HAP-1 (cell line): Measurements from ENCODE around the gene TMC1.

Experiments
- DNase-seq, 2 experiments: peaks; one replicate each; pipeline ENCODE4 v3.0.0-alpha.2; 2016 to 2020; ENCODE audit warnings: low spot score in 2 of 2
- H3K27me3 ChIP-seq: fragments of 250-450 bp; sonication (Bioruptor Pico); 2 replicates; pipeline ENCODE4 v1.5.1; 2020; ENCODE audit warnings: low read depth, mild to moderate bottlenecking, moderate library complexity
- H3K36me3 ChIP-seq: fragments of 250-450 bp; sonication (Bioruptor Pico); replicated peaks from 2 replicates; pipeline ENCODE4 v1.5.1; 2020; ENCODE audit warnings: mild to moderate bottlenecking
- H3K4me1 ChIP-seq: fragments of 250-450 bp; sonication (Bioruptor Pico); 2 replicates; pipeline ENCODE4 v1.5.1; 2020; ENCODE audit warnings: mild to moderate bottlenecking
- H3K4me3 ChIP-seq: fragments of 250-450 bp; sonication (Bioruptor Pico); 2 replicates; pipeline ENCODE4 v1.5.1; 2020; ENCODE audit warnings: mild to moderate bottlenecking, moderate library complexity
- H3K9me3 ChIP-seq: fragments of 250-450 bp; sonication (Bioruptor Pico); 2 replicates; pipeline ENCODE4 v1.5.1; 2020; ENCODE audit warnings: mild to moderate bottlenecking, moderate library complexity
- in situ Hi-C: fragments of 300-500 bp; cut with MboI; formaldehyde crosslinking; loops from 3 replicates; pipeline ENCODE4 v1.14.3; 2020; ENCODE audit warnings: low sequenced_read_pairs, inconsistent platforms, mixed read lengths

The TMC1 gene

DNA sequence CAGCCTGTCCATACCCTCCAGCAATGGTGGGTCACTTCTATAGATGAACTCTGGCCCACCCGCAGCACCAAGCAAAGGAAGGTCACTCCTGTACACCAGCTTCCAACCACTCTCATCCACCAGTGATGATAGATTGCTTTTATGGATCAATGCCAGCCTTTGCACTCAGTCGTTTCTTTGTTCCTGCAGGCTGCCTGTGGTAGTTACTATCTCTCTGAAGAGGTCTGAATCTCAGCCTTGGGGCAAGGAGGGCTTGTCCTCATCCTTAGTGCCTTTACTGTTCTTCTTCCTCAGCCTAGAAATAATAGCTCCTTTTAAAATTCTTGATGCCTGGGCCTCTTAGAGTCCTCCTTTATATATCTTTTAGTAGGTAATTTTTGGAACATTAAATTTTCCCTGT lies 100.8 kb downstream of the TMC1 start:
- H3K9me3 ChIP-seq: no peaks in the 10 kb centered on the region; the same call in 1 of the 2 replicates
- no peaks in the 10 kb centered on the region for H3K27me3 ChIP-seq
- no peak for DNase-seq
- H3K4me3 ChIP-seq: no peak overlapping the region
- in situ Hi-C loops: no loop called here
- 0 out of 2 replicates have a peak, but pooled peaks cover 4% of the 10 kb centered on the region for H3K36me3 ChIP-seq
- H3K4me1 ChIP-seq: peaks cover 20% of the 10 kb centered on the region

DNA sequence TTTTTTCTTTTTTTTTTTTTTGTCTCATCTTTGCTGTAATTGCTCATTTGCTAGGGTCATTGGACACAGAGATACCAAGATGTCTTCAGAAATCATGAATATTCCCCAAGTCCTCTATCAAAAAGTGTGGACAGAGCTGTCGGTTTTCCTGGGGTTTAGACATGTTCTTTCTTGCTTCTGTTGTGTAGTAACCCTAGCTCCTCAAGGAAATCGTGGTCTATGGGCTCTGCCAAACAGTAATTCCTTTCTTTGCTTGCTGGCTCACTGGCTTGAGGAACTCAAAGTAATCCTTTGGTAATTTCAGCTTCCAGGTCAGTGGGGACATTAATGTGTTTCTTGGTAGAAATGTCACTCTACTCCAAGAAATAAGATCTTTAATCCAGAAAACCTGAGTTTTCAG lies 101.7 kb downstream of the TMC1 start:
- 0 out of 2 replicates have a peak, but pooled peaks cover 4% of the 10 kb centered on the region for H3K36me3 ChIP-seq
- H3K9me3 ChIP-seq: no peaks in the 10 kb centered on the region; the same call in 1 of the 2 replicates
- H3K4me1 ChIP-seq: peaks cover 20% of the 10 kb centered on the region
- H3K27me3 ChIP-seq: no peaks in the 10 kb centered on the region
- no peak overlapping the region for H3K4me3 ChIP-seq
- in situ Hi-C loops: no loop called here
- no peak for DNase-seq

DNA sequence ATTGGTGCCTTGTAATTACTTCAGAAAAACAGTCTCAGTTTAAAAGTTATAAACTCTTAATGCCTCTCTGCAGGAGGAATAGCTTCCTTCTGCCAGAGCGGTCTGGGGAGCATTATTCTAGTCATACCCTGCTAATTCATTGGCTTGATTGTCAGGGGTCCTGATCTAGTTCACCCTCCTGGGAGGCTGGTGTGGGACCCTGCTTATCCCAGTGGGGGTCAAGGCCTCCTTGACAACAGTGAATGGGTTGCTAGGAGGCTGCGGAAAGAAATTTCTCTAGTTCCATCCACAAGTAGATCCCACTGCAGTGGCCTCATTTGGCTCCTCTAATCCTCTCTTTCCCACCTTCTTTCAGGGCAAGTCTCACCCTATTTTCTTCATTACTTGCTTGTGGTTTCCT lies 105.7 kb downstream of the TMC1 start:
- H3K27me3 ChIP-seq: no peaks in the 10 kb centered on the region
- H3K4me1 ChIP-seq: 0 out of 2 replicates have a peak, but pooled peaks cover 2% of the 10 kb centered on the region
- in situ Hi-C loops: no loop called here
- H3K9me3 ChIP-seq: no peaks in the 10 kb centered on the region; the same call in 1 of the 2 replicates
- 0 out of 2 replicates have a peak, but pooled peaks cover 3% of the 10 kb centered on the region for H3K36me3 ChIP-seq
- no peak overlapping the region for H3K4me3 ChIP-seq
- no peak for DNase-seq

- Histone ChIP-seq H3K36me3 (no peaks in the 10 kb centered on the region), H3K27me3 (no peaks in the 10 kb centered on the region), H3K4me1 (no peaks in the 10 kb centered on the region), H3K9me3 (no peaks in the 10 kb centered on the region), H3K4me3 (no peak overlapping the region)
- in situ Hi-C loops: no loop called here
- no peak for DNase-seq
These were observed 106.6 kb downstream of the TMC1 start for GRCh38 chr9:72627956-72628540.

- H3K36me3 ChIP-seq: no peaks in the 10 kb centered on the region
- no peak overlapping the region for H3K4me3 ChIP-seq
- peaks cover 12% of the 10 kb centered on the region for H3K4me1 ChIP-seq
- in situ Hi-C loops: no loop called here
- no peaks in the 10 kb centered on the region for H3K27me3 ChIP-seq
- DNase-seq: no peak
- peaks cover 7% of the 10 kb centered on the region; the same call in 1 of the 2 replicates for H3K9me3 ChIP-seq
These were observed 112.6 kb downstream of the TMC1 start for GRCh38 chr9:72633966-72634365.

DNA sequence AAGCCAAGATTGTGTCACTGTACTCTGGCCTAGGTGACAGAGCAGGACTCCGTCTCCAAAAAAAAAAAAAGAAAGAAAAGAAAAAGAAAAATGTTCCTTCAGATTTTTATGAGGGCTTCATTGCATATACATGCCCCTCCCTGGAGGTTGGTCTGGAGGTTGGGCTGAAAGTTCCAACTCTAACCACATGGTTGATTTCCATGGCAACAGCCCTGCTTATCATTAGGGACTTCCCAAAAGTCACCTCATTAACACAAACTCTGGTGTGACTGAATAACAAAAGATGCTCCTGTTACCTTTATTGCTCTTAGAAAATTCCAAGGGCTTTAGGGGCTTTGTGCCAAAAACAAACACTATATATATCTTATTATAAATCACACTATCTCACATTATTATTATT lies 113.8 kb downstream of the TMC1 start:
- peaks cover 12% of the 10 kb centered on the region for H3K4me1 ChIP-seq
- H3K4me3 ChIP-seq: no peak overlapping the region
- H3K36me3 ChIP-seq: no peaks in the 10 kb centered on the region
- peak; percentile 79 to 84 for DNase-seq
- H3K27me3 ChIP-seq: no peaks in the 10 kb centered on the region
- in situ Hi-C loops: no loop called here
- H3K9me3 ChIP-seq: peaks cover 7% of the 10 kb centered on the region; the same call in 1 of the 2 replicates

- in situ Hi-C loops: no loop called here
- DNase-seq: no peak
- no peak overlapping the region for H3K4me3 ChIP-seq
- H3K9me3 ChIP-seq: peaks cover 7% of the 10 kb centered on the region; the same call in 1 of the 2 replicates
- no peaks in the 10 kb centered on the region for H3K36me3 ChIP-seq
- H3K4me1 ChIP-seq: peaks cover 12% of the 10 kb centered on the region
- H3K27me3 ChIP-seq: no peaks in the 10 kb centered on the region
These were observed 115.2 kb downstream of the TMC1 start for GRCh38 chr9:72636621-72637020.

DNA sequence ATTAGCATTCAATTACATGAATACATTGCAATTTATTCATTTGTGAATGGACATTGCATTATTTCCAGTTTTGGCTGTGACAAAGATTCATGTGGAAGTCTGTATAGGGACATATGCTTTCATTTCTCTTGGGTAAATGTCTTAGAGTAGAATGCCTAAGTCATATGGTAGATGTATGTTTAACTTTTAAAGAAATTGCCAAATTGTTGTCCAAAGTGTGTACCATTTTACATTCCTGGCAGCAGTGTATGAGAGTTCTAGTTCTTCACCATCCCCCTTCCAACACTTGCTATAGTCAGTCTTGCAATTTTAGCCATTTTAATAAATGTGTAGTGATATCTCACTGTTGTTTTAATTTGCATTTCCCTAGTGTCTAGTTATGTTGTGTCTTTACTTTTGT lies 122.2 kb downstream of the TMC1 start:
- Histone ChIP-seq H3K4me3 (no peak overlapping the region), H3K27me3 (no peaks in the 10 kb centered on the region), H3K4me1 (peaks cover 16% of the 10 kb centered on the region), H3K36me3 (no peaks in the 10 kb centered on the region), H3K9me3 (no peaks in the 10 kb centered on the region)
- in situ Hi-C loops: no loop called here
- DNase-seq: no peak

- H3K4me1 ChIP-seq: peaks cover 28% of the 10 kb centered on the region
- no peaks in the 10 kb centered on the region for H3K36me3 ChIP-seq
- DNase-seq: no peak
- no peak overlapping the region for H3K4me3 ChIP-seq
- no peaks in the 10 kb centered on the region for H3K27me3 ChIP-seq
- H3K9me3 ChIP-seq: no peaks in the 10 kb centered on the region
- in situ Hi-C loops: no loop called here
These were observed 124.7 kb downstream of the TMC1 start for GRCh38 chr9:72646061-72646460.

DNA sequence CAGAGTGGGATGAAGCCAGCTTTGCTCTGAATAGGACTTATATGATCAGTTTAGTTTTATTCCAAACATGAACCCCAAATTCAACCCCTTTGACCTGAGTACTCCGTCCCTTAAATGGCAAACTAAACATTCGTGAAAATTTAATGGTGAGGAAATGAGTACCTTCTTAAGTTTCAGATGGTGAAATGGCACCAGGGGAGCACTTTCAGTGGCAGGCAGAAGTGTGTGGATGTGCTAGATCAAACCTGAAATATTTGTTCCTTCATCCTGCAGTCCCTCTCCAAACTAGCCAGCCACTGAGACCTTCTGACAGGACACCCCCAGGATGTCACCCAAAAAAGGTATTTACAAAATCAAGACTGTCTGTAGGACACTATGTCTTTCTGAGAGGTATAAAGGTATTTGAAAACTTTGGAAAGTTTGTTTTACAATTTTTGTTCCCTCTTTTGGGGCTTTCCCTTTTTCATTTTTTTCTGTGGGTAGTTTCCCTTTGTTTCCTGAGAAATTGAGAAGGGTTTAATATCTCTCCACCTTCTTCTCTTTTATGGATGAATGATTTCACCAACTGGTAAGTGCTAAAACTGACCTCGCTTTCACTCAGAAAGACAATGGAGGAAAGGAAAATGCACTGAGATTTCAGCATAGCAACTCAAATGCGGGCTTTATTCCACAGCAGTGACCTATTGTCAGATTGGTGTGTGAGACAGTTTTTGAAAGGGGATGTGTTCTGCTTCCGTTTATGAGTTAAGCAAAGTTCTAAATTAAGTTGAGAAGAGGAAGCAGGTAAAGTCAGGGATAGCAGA lies 127.1 kb downstream of the TMC1 start:
- Histone ChIP-seq H3K4me3 (no peak overlapping the region), H3K9me3 (no peaks in the 10 kb centered on the region), H3K27me3 (no peaks in the 10 kb centered on the region), H3K4me1 (peaks cover 20% of the 10 kb centered on the region), H3K36me3 (no peaks in the 10 kb centered on the region)
- DNase-seq: peak in 1 of 2 experiments; percentile 42
- in situ Hi-C loops: no loop called here

GRCh38 chr9:72649127-72649442 lies 127.7 kb downstream of the TMC1 start:
- in situ Hi-C loops: no loop called here
- Histone ChIP-seq H3K27me3 (no peaks in the 10 kb centered on the region), H3K4me3 (no peak overlapping the region), H3K36me3 (no peaks in the 10 kb centered on the region), H3K9me3 (no peaks in the 10 kb centered on the region), H3K4me1 (peaks cover 20% of the 10 kb centered on the region)
- no peak for DNase-seq

DNA sequence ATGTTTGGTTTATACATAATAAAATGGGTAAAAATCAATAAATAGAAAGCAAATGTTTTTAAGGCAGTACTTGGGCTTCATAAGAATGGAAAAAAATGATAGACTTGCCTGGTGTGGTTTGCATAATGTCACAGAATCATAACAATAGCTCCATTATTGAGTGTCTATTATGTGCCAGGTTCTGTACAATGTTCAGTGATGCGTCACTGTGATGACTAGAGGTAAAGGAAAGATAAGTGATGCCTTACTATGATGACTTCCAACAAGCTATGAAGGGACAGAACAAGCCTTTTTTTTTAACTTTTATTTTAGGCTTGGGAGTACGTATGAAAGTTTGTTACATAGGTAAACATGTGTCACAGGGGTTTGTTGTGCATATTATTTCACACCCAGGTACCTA lies 128.8 kb downstream of the TMC1 start:
- H3K4me1 ChIP-seq: peaks cover 20% of the 10 kb centered on the region
- H3K9me3 ChIP-seq: no peaks in the 10 kb centered on the region
- H3K36me3 ChIP-seq: no peaks in the 10 kb centered on the region
- in situ Hi-C loops: no loop called here
- no peaks in the 10 kb centered on the region for H3K27me3 ChIP-seq
- H3K4me3 ChIP-seq: no peak overlapping the region
- no peak for DNase-seq

DNA sequence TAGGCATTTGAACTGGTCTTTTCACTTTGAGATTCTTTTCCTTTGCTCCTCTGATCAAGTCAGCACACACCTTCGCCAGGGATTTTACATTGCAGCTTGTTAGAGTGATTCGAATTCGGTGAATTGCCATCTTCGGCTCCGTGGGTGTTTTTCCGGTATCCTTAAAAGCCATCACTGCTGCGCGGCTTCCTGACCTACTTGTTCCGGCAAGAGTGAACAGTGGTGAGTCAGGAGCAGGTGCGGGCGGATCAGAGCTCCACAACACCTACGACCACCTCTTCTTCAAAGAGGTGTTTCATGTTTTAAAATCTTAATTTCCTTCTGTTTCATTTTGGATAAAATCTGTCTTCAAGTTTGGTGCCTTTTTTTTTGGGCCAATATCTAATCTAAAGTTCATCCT lies 134.6 kb downstream of the TMC1 start:
- Histone ChIP-seq H3K4me1 (peaks cover 15% of the 10 kb centered on the region), H3K9me3 (no peaks in the 10 kb centered on the region), H3K36me3 (no peaks in the 10 kb centered on the region), H3K4me3 (no peak overlapping the region), H3K27me3 (no peaks in the 10 kb centered on the region)
- no peak for DNase-seq
- in situ Hi-C loops: no loop called here

DNA sequence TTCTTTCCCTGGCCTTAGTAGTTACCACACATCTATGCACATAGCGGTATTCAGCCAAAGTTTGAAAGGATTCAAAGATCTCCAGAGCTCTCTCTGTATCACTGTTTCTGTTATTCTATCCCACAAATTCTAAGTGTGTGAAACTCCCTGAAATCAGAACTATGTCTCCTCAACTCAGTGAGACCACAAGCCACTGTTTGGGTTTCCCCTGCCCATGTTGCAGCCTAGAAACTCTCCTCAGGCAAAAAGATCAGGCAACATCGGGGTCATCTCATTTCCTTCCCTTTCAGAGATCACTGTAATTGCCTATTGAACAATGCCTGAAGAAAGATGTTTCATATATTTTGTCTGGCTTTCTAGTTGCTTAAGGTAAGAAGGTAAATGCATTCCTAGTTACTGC lies 135.6 kb downstream of the TMC1 start:
- Histone ChIP-seq H3K4me1 (peaks cover 15% of the 10 kb centered on the region), H3K27me3 (no peaks in the 10 kb centered on the region), H3K36me3 (no peaks in the 10 kb centered on the region), H3K9me3 (no peaks in the 10 kb centered on the region), H3K4me3 (no peak overlapping the region)
- in situ Hi-C loops: no loop called here
- DNase-seq: no peak
